Fibroblast of gingiva (primary cell): ENCODE data around the gene APOF.
"Not testable (repeated sequence)": the region's sequence is repeated elsewhere in the genome, so short reads cannot be mapped to it uniquely, and the experiment has no call there.

ENCODE experiments used
- DNase-seq: peaks from one replicate; pipeline ENCODE4 v3.0.0-alpha.2; 2011; ENCODE audit warnings: low read depth

Gene APOF

DNA sequence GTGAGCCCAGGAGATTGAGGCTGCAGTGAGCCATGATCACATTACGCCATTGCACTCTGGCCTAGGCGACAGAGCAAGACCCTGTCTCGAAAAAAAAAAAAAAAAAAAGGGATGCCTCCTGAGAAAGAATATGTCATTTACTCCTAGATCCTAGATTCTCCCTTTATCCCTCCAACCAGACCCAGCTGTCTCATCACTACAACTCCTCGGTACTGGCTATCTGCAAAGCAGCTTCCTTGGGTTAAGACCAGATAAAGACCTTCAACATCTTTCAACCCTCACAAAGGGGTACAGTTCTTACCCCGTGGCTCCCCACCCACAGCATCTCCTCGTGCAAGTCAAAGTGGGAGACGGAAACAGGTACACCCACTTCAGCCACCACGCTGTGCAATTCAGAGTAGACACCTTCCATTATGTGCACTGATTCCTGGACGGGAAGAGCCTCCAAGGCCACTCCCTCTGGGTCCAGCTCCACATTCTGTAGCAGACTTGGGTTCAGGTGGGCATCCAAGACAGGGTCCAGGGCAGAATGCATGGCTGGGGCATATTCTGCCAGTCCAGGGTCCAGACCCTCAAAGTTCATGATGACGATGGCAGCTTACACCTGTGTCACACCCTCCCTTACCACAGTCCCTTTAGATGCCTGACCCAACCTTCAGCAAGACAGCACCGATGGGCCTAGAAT lies 30.0 kb downstream of the APOF start:
- no peak for DNase-seq

DNA sequence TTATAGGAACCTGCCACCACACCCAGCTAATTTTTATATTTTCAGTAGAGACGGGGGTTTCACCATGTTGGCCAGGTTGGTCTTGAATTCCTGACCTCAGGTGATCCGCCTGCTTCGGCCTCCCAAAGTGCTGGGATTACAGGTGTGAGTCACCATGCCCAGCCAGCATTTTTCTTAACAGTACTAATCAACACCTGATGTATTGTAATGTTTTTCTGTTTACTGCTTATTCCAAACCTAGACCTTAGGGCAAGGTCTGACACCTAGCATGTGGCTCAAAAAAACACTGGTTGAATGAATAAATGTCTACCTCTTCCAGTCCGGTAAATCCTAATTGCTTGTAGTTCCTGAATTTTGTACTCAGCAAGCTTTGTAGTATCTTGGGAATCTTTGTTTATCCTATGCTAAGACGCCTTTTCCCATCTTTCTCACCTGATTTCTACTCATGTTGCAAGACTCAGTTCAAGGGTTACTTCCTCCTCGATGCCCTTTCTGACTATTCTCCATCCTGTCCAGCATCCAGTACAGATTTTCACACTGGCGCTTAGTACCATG lies 31.6 kb downstream of the APOF start:
- no peak for DNase-seq

- DNase-seq, result no peak
Measured at GRCh38 chr12:56326533-56326932, 36.1 kb downstream of the APOF start.

GRCh38 chr12:56326126-56326525 lies 36.5 kb downstream of the APOF start:
- no peak for DNase-seq

- DNase-seq, result no peak
Measured at GRCh38 chr12:56324206-56324605, 38.5 kb downstream of the APOF start.

- not testable (repeated sequence) for DNase-seq
Measured at GRCh38 chr12:56321610-56322009, 41.0 kb downstream of the APOF start.

DNA sequence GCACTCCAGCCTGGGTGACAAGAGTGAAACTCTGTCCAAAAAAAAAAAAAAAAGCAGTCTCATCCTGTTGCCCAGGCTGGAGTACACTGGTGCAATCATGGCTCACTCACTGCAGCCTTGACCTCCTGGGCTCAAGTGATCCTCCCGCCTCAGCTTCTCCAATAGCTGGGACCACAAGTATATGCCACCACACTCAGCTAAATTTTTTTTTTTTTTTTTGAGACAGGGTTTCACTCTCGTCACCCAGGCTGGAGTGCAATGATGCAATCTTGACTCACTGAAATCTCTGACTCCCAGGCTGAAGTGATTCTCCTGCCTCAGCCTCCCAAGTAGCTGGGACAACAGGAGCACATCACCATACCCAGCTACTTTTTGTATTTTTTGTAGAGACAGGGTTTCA lies 41.6 kb downstream of the APOF start:
- no peak for DNase-seq

DNA sequence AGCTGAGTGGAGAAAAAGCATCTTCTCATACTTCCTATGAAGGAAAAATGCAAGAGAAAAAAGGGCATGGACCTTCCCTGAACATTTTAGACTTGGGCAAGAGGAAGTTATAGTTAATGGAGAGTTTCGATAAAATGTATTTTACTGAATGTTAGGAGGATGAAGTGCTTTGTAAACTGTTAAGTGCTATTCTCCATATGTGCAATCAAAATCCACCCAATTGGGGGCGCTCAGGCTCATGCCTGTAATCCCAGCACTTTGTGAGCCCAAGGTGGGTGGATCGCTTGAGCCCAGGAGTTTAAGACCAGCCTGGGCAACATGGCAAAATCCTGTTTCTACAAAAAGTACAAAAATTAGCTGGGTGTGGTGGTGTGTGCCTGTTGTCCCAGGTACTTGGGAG lies 45.0 kb downstream of the APOF start:
- no peak for DNase-seq

DNA sequence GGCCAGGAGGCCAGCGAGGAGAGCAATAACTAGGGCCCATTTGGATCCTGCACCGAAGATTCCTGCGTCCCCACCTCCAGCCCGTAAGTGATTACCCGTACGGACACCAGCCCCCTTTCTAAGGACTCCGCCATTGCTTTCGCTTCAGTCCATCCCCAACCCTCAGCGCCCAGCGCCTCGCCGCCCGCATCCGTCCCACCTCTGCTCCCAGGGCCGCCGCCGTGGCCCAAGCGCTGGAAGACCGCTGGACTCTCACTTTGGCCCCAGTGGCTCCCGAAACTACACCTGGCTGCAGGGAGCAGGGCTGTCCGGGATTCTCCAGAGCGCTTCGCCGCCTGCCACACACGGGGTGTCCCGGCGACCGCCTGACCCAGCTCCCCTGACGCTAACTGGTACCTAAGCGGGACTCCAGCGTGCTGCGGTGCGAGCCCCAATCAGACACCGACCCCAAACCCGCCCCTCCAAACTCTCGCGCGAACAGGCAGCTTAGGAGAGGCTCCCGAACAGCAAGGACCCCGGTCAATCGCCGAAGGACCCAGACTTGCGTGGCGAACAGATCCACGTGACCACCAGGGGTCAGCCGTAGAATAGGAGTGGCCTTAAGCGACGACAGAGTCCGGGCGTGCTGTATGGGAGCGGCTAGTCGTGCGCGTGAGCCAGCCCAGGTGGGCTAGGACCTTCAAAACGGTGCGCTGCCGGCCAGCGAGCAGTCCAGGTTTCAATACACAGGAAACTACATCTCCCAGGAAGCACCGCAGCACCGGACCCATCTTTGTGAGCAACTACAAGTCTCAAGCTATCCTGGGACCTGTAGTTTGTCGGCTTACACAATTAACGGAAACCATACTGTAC lies 46.8 kb downstream of the APOF start, which contains the start of gene CNPY2:
Gene CNPY2, minus strand, starts transcription at position 367 of the 852 bp plus-strand sequence. CDS start 771 bp downstream, outside the sequence.
- peak; percentile 95 for DNase-seq

GRCh38 chr12:56315249-56315621 lies 47.4 kb downstream of the APOF start:
- DNase-seq, result no peak

DNA sequence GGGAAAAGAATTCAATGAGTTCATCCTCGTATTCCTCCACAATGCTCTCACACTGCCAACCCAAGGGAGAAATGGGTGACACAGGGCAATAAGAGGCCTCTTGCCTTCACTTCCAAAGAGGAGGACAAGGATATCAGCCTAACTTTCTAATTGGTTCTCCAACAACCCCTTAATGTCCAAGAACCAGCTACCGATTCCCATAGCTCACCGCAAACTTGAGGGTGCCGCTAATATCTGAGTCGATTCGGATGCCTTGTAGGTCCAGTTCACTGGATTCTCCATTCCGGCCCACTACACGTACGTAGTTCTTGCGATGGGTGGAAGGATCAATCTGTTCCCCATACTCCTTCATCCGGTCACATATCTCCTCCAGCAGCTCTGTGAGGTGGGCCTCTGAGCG lies 51.7 kb downstream of the APOF start:
- DNase-seq, result no peak
